Anterior cingulate cortex (tissue), 58 donors: ENCODE data around the gene ITFG1.

ENCODE experiments used
- DNase-seq, 58 donors: peaks; one replicate each; lab custom pipeline; 2025; lab: John Stamatoyannopoulos, UW

ITFG1 gene

DNA sequence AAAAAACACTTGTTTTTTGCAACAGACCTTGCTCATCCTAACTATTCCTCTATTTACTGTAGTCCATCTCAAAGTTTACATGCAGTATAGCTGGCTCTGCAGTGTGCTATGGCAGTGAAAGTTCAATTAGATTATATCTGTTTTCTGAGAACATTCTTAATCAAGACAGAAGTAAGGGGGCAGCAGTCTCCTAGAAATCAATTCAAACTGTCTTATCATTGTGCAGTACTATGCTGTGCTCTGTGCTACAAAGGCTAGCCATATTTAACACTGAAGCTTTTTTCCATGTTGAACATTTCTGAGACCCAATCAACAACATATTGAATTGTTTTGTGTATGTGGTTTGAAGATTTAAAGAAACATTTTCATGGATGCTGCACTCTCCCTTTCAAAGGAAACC, 328.6 kb downstream of the ITFG1 start:
- no peak for DNase-seq

DNA sequence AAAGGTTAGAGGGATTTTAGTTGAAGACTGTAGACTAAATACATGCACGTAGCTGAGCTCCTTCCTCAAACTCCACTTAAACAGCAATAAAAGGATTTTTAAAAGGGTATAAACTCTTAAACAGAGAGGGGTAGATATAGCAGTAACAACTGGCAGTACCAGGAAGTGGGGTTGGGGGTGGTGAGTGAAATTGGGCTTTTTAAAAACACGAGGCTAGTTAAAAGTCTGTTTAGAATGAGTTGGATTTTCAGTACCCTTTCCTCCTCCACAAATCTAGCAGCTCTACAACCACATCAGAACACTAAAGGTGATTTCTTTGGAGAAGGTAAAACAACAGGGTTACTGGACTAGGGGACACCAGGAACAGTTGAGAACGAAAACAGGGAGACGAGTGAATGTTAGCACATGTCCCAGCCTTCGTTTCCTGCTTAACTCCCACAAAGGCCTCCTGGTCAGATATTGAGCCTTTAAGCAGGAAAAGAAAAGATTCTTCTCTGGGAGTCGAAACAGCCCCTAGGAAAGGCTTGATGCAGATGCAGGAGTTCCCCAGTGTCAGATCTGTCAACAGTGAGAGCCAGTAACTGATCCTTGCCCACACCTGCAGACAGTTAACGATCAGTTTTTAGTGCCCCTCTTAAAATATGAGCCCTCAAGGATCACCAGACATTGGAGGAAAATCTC, 331.0 kb downstream of the ITFG1 start:
- no peak for DNase-seq

DNA sequence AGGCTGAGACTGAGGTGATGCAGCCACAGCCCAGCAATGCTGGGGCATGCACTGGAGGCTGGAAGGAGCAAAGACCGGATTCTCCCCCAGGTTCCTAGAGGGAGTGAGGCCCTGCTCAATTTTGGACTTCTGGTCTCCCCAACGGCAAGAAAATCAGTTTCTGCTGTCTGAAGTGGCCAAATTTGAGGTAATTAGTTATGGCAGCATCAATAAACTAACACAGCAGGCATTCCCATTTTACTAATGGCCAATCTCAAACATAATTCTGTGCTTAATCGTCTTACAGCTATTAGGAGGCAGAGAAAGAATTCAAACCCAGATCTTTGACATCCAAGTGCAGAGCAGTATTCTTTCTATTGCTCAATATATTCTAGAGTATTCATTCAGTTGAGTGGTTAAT, 333.3 kb downstream of the ITFG1 start:
- DNase-seq, result no peak

DNA sequence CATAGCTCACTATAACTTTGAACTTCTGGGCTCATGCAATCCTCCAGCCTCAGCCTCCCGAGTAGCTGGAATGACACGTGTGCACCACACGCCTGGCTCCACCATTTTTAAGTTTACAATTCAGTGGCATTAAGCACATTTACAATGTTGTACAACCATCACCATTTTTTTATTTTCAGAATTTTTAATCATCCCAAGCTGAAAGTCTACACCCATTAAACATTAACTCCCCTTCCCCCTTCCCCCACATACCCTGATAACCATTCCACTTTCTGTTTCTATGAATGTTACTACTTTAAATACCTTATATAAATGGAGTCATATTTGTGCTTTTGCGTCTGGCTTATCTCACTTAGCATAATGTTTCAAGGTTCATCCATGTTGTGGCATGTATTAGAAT, 335.1 kb downstream of the ITFG1 start:
- DNase-seq, result no peak

DNA sequence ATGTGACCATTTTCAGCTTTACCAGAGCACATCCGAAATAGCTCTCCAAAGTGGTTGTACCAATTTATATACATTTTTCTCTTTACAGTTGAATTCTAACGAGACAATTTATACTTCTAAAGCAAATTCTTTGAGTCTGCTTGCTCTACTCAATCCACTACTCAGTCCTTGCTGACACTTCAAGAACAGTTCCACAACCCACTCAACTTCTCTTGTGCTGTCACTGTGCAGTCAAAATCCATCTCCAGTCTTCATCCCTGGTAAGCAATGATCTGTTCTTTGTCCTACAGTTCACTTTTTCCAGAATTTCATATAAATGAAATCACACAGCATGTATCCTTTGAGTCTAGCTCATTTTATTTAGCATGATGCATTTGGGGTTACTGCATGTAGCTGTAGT, 347.7 kb downstream of the ITFG1 start:
- no peak for DNase-seq

DNA sequence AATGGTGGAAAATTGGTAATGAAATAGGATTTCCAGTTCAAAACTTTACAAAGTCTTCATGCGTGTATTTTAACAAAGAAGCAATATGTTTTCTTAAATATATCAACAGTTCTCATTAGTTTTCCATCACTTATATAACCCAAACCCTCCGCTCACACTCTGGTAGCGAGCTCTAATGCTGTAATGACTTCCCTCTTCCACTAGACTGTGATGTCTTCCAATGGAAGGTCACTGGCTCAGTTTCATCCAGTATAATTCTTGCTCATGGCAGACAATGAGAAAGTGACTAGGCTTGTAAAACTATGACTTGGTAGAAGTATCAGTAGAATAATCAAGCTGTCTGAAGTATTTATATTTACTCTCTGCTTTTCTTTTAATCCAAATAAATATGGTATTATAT, 349.9 kb downstream of the ITFG1 start:
- no peak for DNase-seq

DNA sequence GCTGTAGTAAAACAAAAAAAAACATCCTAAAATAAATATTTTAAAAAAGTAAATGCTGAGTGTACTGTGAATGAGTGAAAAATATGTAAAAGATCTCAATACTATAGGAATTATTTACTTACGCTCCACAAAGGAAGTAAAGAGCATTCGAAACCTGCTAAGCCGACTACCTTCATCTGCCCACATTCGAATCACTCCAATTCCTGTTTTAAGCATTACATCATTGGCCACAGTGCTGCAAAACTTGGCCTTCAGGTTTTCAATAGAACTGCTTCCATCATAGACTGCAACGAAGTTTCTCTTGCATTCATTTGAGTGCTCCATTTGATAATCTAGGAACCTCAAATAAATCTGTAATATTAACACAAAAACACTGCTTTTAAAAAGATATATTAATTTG, 351.5 kb downstream of the ITFG1 start:
- DNase-seq, result no peak
